K562 (cell line): ENCODE measurements around the gene ARHGEF4. TPM values are rescaled to one million over a fixed set of nuclear protein-coding genes. Genes with fewer than 3 reads are reported as not detected.
A peak's percentile ranks its signal among the peaks of the same experiment; 100 is the strongest.

Source experiments
- ATAC-seq: fragments of 200-7000 bp; cut with Tn5 transposase; 3 replicates; pipeline ENCODE4 v1.9.1; 2020; ENCODE audit warnings: moderate library complexity
- BruUV-seq: library from RNA; stranded (reverse); fragments of 400-500 nt; replicated peaks from 2 replicates; lab custom pipeline; 2021; lab: Mats Ljungman, UMichigan
- CTCF ChIA-PET: fragments of 300-600 bp; formaldehyde crosslinking; extraction: SDS; loops from one replicate; lab custom pipeline; 2021; ENCODE audit warnings: low intra/inter-chr PET ratio; lab: Yijun Ruan, JAX
- POLR2A ChIA-PET: fragments of 300-600, 350-650 bp; sonication (Branson Sonifier 250); formaldehyde crosslinking; extraction: SDS; loops from one replicate; lab custom pipeline; 2021; ENCODE audit warnings: antibody characterized with exemption, inconsistent platforms; lab: Yijun Ruan, JAX
- DNase-seq, 4 experiments: peaks; one replicate each; pipeline versions ENCODE4 v3.0.0 to v3.0.0-alpha.2; 2011 to 2018; ENCODE audit warnings: low spot score in 3 of 4, mixed read lengths in 3 of 4; ENCODE audit errors: extremely low read depth in 1 of 4
- FAIRE-seq: peaks from 2 replicates; lab custom pipeline; 2011; peaks lifted over from hg19 to GRCh38; lab: Jason Lieb, UNC
- H2AFZ ChIP-seq: 2 replicates; pipeline ENCODE4 v1.6.0; 2011; ENCODE audit warnings: low read depth, low read length, control low read depth, inconsistent platforms
- H3K27ac ChIP-seq: fragments of 200-600 bp; 3 replicates; pipeline ENCODE4 v1.8.0; 2011; ENCODE audit warnings: low read depth, mild to moderate bottlenecking, control low read depth, inconsistent platforms, low read length, moderate library complexity, mixed read lengths; ENCODE audit errors: extremely low read depth
- H3K27me3 ChIP-seq, 2 experiments: fragments of 300-600 bp in 1 of 2; 2 replicates in 1 of 2; 3 replicates in 1 of 2; pipeline versions ENCODE4 v1.6.0 to v1.8.0; 2011; ENCODE audit warnings: inconsistent platforms in 2 of 2, low read length in 2 of 2, mild to moderate bottlenecking in 1 of 2, mixed read lengths in 1 of 2, moderate library complexity in 1 of 2; ENCODE audit not compliant: control insufficient read depth in 2 of 2, insufficient read depth in 2 of 2
- H3K36me3 ChIP-seq: fragments of 300-600 bp; 3 replicates; pipeline ENCODE4 v1.8.0; 2011; ENCODE audit warnings: mild to moderate bottlenecking, low read length, inconsistent platforms; ENCODE audit not compliant: control insufficient read depth, insufficient read depth
- H3K4me1 ChIP-seq, 2 experiments: fragments of 200-600 bp in 1 of 2; replicated peaks in 1 of 2; 2 replicates in 1 of 2; 3 replicates in 1 of 2; pipeline versions ENCODE4 v1.5.1 to v1.8.0; 2011; ENCODE audit warnings: inconsistent platforms in 2 of 2, low read length in 2 of 2, mild to moderate bottlenecking in 1 of 2, mixed read lengths in 1 of 2, moderate library complexity in 1 of 2; ENCODE audit not compliant: control insufficient read depth in 2 of 2, insufficient read depth in 2 of 2
- H3K4me2 ChIP-seq: 2 replicates; pipeline ENCODE4 v1.6.1; 2011; ENCODE audit warnings: low read length, control low read depth, inconsistent platforms, mixed read lengths; ENCODE audit not compliant: insufficient read depth
- H3K4me3 ChIP-seq: fragments of 200-600 bp; sonication (generic), shearing (Covaris generic); 2 replicates; pipeline ENCODE4 v1.5.1; 2016; ENCODE audit warnings: control low read depth, inconsistent platforms
- H3K79me2 ChIP-seq: fragments of 200-600 bp; 3 replicates; pipeline ENCODE4 v1.8.0; 2011; ENCODE audit warnings: low read length, inconsistent platforms; ENCODE audit not compliant: control insufficient read depth, insufficient read depth
- H3K9ac ChIP-seq, 2 experiments: 2 replicates each; pipeline versions ENCODE4 v1.6.0 to v1.6.1; 2011; ENCODE audit warnings: low read depth in 2 of 2, low read length in 2 of 2, control low read depth in 1 of 2, inconsistent platforms in 1 of 2, mild to moderate bottlenecking in 1 of 2, mixed read lengths in 1 of 2; ENCODE audit not compliant: insufficient read depth in 1 of 2
- H3K9me1 ChIP-seq: one replicate; pipeline ENCODE4 v1.6.0; 2011; ENCODE audit warnings: inconsistent platforms, mild to moderate bottlenecking, low read length, moderate library complexity; ENCODE audit not compliant: control insufficient read depth, insufficient read depth
- H3K9me3 ChIP-seq: replicated peaks from 2 replicates; pipeline ENCODE4 v1.5.1; 2011; ENCODE audit warnings: low read depth, low read length, inconsistent platforms; ENCODE audit not compliant: control insufficient read depth, insufficient read depth
- H4K20me1 ChIP-seq: replicated peaks from 2 replicates; pipeline ENCODE4 v1.6.1; 2011; ENCODE audit warnings: low read length, inconsistent platforms, mixed read lengths; ENCODE audit not compliant: control insufficient read depth, insufficient read depth
- FOXJ2 ChIP-seq: fragments of 200-800 bp; sonication (Bioruptor generic); IDR thresholded peaks from 2 replicates; pipeline ENCODE4 v1.6.1; 2016; ENCODE audit warnings: missing genetic modification characterization, missing compliant biosample characterization
- NR2C2 ChIP-seq, 2 experiments: fragments of 200-800 bp in 1 of 2; sonication (Bioruptor generic) in 1 of 2; sonication (generic) in 1 of 2; formaldehyde crosslinking in 1 of 2; IDR thresholded peaks; 2 replicates each; pipeline versions ENCODE4 v1.6.1 to v1.8.0; 2016 to 2022; ENCODE audit warnings: mild to moderate bottlenecking in 1 of 2, missing compliant biosample characterization in 1 of 2, missing genetic modification characterization in 1 of 2, missing genetic modification reagents in 1 of 2
- ZNF324 ChIP-seq: fragments of 250-450 bp; sonication (Bioruptor Pico); IDR thresholded peaks from 2 replicates; pipeline ENCODE4 v1.4.0; 2020; ENCODE audit warnings: mild to moderate bottlenecking
- ZNF561 ChIP-seq: fragments of 450-650 bp; formaldehyde crosslinking; conservative IDR thresholded peaks from 2 replicates; pipeline ENCODE4 v1.4.0; 2020; ENCODE audit warnings: mild to moderate bottlenecking, moderate library complexity
- ZNF785 ChIP-seq: fragments of 250-450 bp; sonication (Bioruptor Pico); IDR thresholded peaks from 2 replicates; pipeline ENCODE4 v1.4.0; 2020; ENCODE audit warnings: mild to moderate bottlenecking
- WGBS: fragments of 100-300 bp; shearing (Covaris generic); methylation state at CpG from one replicate; pipeline ENCODE4 v1.1.6; 2016; ENCODE audit warnings: low coverage, mixed read lengths; ENCODE audit not compliant: insufficient coverage; ENCODE audit errors: missing lambda C conversion rate; 5-methylcytosine and 5-hydroxymethylcytosine counted together
- in situ Hi-C: fragments of 300-500 bp; cut with MboI; formaldehyde crosslinking; loops from 4 replicates; pipeline ENCODE4 v1.15.0; 2018; ENCODE audit warnings: inconsistent platforms, mixed read lengths
- intact Hi-C: fragments of 100-400 bp; cut with micrococcal nuclease; formaldehyde crosslinking; loops from 2 replicates; pipeline ENCODE4 v1.14.2; 2022
- polyA plus RNA-seq, 8 experiments: library from polyadenylated mRNA; depleted of rRNA in 4 of 8; stranded (reverse) in 5 of 8; unstranded in 3 of 8; fragments of >200 nt; fragmentation: Nextera tagmentation in 2 of 8; fragmentation: Illumina TruSeq in 1 of 8; extraction: Ambion mirVana in 2 of 8; extraction: Trizol in 1 of 8; gene quantifications; 2 replicates each; pipeline versions ENCODE4 v1.2.1 to v1.2.3, GENCODE V29; 2011 to 2014; ENCODE audit warnings: inconsistent platforms in 1 of 8, missing spikeins in 1 of 8
- total RNA-seq, 7 experiments: library from RNA; depleted of rRNA in 6 of 7; stranded (reverse); fragments of >200 nt in 6 of 7; fragmentation: Illumina TruSeq in 2 of 7; extraction: Trizol in 2 of 7; gene quantifications; 2 replicates each; pipeline versions ENCODE4 v1.2.1 to v1.2.3, GENCODE V29; 2011 to 2021; ENCODE audit warnings: low replicate concordance in 1 of 7
- TF ChIP-seq, protein P1 (sequence below), 2 experiments: fragments of 450-650 bp in 1 of 2; IDR thresholded peaks; 2 replicates each; pipeline ENCODE4 v1.6.1; 2011 to 2017; ENCODE audit warnings: low read depth in 2 of 2, antibody characterized with exemption in 1 of 2, borderline replicate concordance in 1 of 2, low read length in 1 of 2, mild to moderate bottlenecking in 1 of 2, mixed read lengths in 1 of 2; ENCODE audit not compliant: control insufficient read depth in 1 of 2

The ARHGEF4 gene
- total and polyA plus RNA-seq, 9 of the 15 experiments (the other 6 are each of a cell fraction or from before 2014, with no cell fraction given) = not detected

- BruUV-seq = no TSS peak
- H3K79me2 ChIP-seq = no peaks in the 10 kb centered on the region
- intact Hi-C loops = no loop called here
- no peak overlapping the region for H3K4me2 ChIP-seq
- no peak for TF ChIP-seq ZNF785 (CRISPR knock-in tag)
- TF ChIP-seq FOXJ2 (tag) = no peak
- TF ChIP-seq ZNF324 (CRISPR knock-in tag) = peak; percentile 66; the same call in 1 of the 2 replicates
- no peak for TF ChIP-seq ZNF561 (CRISPR knock-in tag)
- TF ChIP-seq NR2C2 (CRISPR knock-in tag; IDR thresholded peaks at IDR 0.05) = no peak
- TF ChIP-seq NR2C2 (tag; IDR thresholded peaks at IDR 0.05) = no peak
- TF ChIP-seq, protein P1, sequence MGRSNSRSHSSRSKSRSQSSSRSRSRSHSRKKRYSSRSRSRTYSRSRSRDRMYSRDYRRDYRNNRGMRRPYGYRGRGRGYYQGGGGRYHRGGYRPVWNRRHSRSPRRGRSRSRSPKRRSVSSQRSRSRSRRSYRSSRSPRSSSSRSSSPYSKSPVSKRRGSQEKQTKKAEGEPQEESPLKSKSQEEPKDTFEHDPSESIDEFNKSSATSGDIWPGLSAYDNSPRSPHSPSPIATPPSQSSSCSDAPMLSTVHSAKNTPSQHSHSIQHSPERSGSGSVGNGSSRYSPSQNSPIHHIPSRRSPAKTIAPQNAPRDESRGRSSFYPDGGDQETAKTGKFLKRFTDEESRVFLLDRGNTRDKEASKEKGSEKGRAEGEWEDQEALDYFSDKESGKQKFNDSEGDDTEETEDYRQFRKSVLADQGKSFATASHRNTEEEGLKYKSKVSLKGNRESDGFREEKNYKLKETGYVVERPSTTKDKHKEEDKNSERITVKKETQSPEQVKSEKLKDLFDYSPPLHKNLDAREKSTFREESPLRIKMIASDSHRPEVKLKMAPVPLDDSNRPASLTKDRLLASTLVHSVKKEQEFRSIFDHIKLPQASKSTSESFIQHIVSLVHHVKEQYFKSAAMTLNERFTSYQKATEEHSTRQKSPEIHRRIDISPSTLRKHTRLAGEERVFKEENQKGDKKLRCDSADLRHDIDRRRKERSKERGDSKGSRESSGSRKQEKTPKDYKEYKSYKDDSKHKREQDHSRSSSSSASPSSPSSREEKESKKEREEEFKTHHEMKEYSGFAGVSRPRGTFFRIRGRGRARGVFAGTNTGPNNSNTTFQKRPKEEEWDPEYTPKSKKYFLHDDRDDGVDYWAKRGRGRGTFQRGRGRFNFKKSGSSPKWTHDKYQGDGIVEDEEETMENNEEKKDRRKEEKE (IDR thresholded peaks at IDR 0.05; ENCODE audit: borderline replicate concordance in 1 of 2, control insufficient read depth in 1 of 2, low read depth in 2 of 2, low read length in 1 of 2) = no peak
- H3K4me1 ChIP-seq = no peaks in the 10 kb centered on the region; a peak in 1 of 5 replicates
- no peak overlapping the region for H3K27ac ChIP-seq
- H3K9ac ChIP-seq = no peak overlapping the region
- no peaks in the 10 kb centered on the region for H4K20me1 ChIP-seq
- CTCF ChIA-PET = no interaction called here
- in situ Hi-C loops = no loop called here
- DNase-seq = no peak
- WGBS = 0% methylated on average over 12 of the region's 12 CpGs
- POLR2A ChIA-PET = no interaction called here
- peaks cover 2 to 28% of the 10 kb centered on the region in 2 experiments; a peak in 3 of 5 replicates for H3K27me3 ChIP-seq
- H3K9me3 ChIP-seq = no peaks in the 10 kb centered on the region
- FAIRE-seq = no peak
- no peaks in the 10 kb centered on the region for H3K36me3 ChIP-seq
- H3K4me3 ChIP-seq = no peak overlapping the region
- ATAC-seq = no peak
- H3K9me1 ChIP-seq = no peaks in the 10 kb centered on the region
- no peak overlapping the region for H2AFZ ChIP-seq
Observed at GRCh38 chr2:131027566-131028528, 191.1 kb downstream of the ARHGEF4 start.
